B cell (primary cell): ENCODE results near the gene SAMD4A.

Experiments
- CTCF ChIP-seq: fragments of 200-600 bp; IDR thresholded peaks from one replicate; pipeline ENCODE4 v1.8.0; 2022; ENCODE audit warnings: antibody characterized with exemption, mild to moderate bottlenecking
- EZH2 ChIP-seq: IDR thresholded peaks from 2 replicates; pipeline ENCODE4 v1.6.1; 2012; ENCODE audit warnings: borderline replicate concordance, low read depth, mild to moderate bottlenecking, moderate library complexity, low read length; ENCODE audit not compliant: insufficient read depth, poor library complexity, severe bottlenecking

DNA sequence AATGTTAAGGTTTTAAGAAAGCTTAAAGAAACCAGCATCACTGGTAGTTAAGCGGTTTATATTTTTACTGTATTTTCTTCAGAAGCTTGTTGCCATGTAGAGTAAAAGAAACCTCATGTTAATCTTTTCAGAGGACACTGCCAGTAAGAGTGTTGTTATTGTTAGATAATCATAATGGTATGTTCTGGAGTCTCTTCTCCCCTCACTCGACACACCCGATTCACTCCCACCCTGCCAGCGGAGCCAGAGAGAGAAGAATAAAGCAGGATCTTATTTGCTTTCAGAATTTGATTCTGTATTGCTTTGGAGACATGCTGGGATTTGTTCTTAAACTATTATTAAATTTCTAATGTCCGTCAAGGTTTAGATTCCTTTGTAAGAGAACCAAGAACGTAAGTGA, 113.7 kb downstream of the SAMD4A start:
- TF ChIP-seq CTCF: no peak
- TF ChIP-seq EZH2: no peak
